NCI-H82 treated with DMSO at 0.1 percent for 48 hours (cell line): ENCODE data around the gene VWC2L.

Source experiments
- DNase-seq: peaks from one replicate; lab custom pipeline; 2025; ENCODE audit not compliant: unreplicated experiment; lab: John Stamatoyannopoulos, UW

The VWC2L gene

GRCh38 chr2:214579035-214579434, 168.2 kb downstream of the VWC2L start:
- DNase-seq: no peak

GRCh38 chr2:214587442-214587841, 176.6 kb downstream of the VWC2L start:
- no peak for DNase-seq

- DNase-seq: no peak
These were observed 180.5 kb downstream of the VWC2L start for GRCh38 chr2:214591366-214591765.

- no peak for DNase-seq
These were observed 181.2 kb downstream of the VWC2L start for GRCh38 chr2:214592011-214592410.

- no peak for DNase-seq
These were observed 182.9 kb downstream of the VWC2L start for GRCh38 chr2:214593727-214594126.

- no peak for DNase-seq
These were observed 191.2 kb downstream of the VWC2L start for GRCh38 chr2:214601852-214602633.

GRCh38 chr2:214604861-214605260, 194.0 kb downstream of the VWC2L start:
- DNase-seq: no peak

- DNase-seq: no peak
These were observed 196.2 kb downstream of the VWC2L start for GRCh38 chr2:214607051-214607450.

GRCh38 chr2:214611015-214611414, 200.2 kb downstream of the VWC2L start:
- no peak for DNase-seq

GRCh38 chr2:214624166-214624760, 213.4 kb downstream of the VWC2L start:
- no peak for DNase-seq

GRCh38 chr2:214628091-214628490, 217.2 kb downstream of the VWC2L start:
- DNase-seq: peak; percentile 47
